Fibroblast of skin of scalp (primary cell): ENCODE measurements around the gene LYSET.
"Not testable (repeated sequence)": the region's sequence is repeated elsewhere in the genome, so short reads cannot be mapped to it uniquely, and the experiment has no call there.

Source experiments
- DNase-seq: peaks from one replicate; pipeline ENCODE4 v3.0.0-alpha.2; 2013

LYSET gene

GRCh38 chr14:93169619-93170018 is 15.5 kb upstream of the LYSET start:
- DNase-seq: not testable (repeated sequence)

- DNase-seq: not testable (repeated sequence)
Measured at GRCh38 chr14:93170141-93170540, 15.0 kb upstream of the LYSET start.

- DNase-seq: no peak
Measured at GRCh38 chr14:93171376-93171775, 13.7 kb upstream of the LYSET start.

GRCh38 chr14:93173943-93174395 is 11.1 kb upstream of the LYSET start:
- DNase-seq: no peak

GRCh38 chr14:93174731-93175130 is 10.4 kb upstream of the LYSET start:
- not testable (repeated sequence) for DNase-seq

- no peak for DNase-seq
Measured at GRCh38 chr14:93175492-93175891, 9.6 kb upstream of the LYSET start.

GRCh38 chr14:93183596-93184317 is 1.4 kb upstream of the LYSET start:
- no peak for DNase-seq

GRCh38 chr14:93185349-93185720 is 218 bp downstream of the LYSET start:
- DNase-seq: no peak

GRCh38 chr14:93186466-93186865 is 1.3 kb downstream of the LYSET start:
- DNase-seq: no peak

- no peak for DNase-seq
Measured at GRCh38 chr14:93186956-93187355, 1.8 kb downstream of the LYSET start.

- DNase-seq: no peak
Measured at GRCh38 chr14:93195316-93195999, 10.3 kb downstream of the LYSET start.

GRCh38 chr14:93199031-93199430 is 13.9 kb downstream of the LYSET start:
- no peak for DNase-seq

GRCh38 chr14:93200553-93200952 is 15.4 kb downstream of the LYSET start:
- no peak for DNase-seq

GRCh38 chr14:93201155-93201704 is 16.1 kb downstream of the LYSET start:
- peak; percentile 4 for DNase-seq

GRCh38 chr14:93206793-93207467 is 21.8 kb downstream of the LYSET start, which contains the start of the genes GON7 and UBR7:
GON7 (minus strand) TSS chr14:93207065; CDS start chr14:93207037, 28 bp downstream.
UBR7 (plus strand) TSS chr14:93207256; CDS start chr14:93207292, 36 bp downstream.
- peak; percentile 98 for DNase-seq

GRCh38 chr14:93207468-93208308 is 22.6 kb downstream of the LYSET start:
- peak; percentile 61 for DNase-seq

GRCh38 chr14:93212432-93212831 is 27.3 kb downstream of the LYSET start:
- DNase-seq: no peak

GRCh38 chr14:93214598-93214997 is 29.5 kb downstream of the LYSET start:
- DNase-seq: no peak

- DNase-seq: peak; percentile 47
Measured at GRCh38 chr14:93219103-93219726, 34.1 kb downstream of the LYSET start.

GRCh38 chr14:93220509-93220908 is 35.4 kb downstream of the LYSET start:
- DNase-seq: no peak

GRCh38 chr14:93223565-93223964 is 38.4 kb downstream of the LYSET start:
- no peak for DNase-seq

GRCh38 chr14:93228550-93228949 is 43.4 kb downstream of the LYSET start:
- DNase-seq: no peak
